SIG-M5 treated with dmso at 0.1 percent for 504 hours (cell line): Measurements from ENCODE around the gene DUSP9.

Experiments used
- DNase-seq: peaks from one replicate; lab custom pipeline; 2025; ENCODE audit not compliant: unreplicated experiment; lab: John Stamatoyannopoulos, UW

Gene DUSP9

GRCh38 chrX:153635788-153636668, 11.0 kb upstream of the DUSP9 start:
- peak; percentile 28 for DNase-seq

GRCh38 chrX:153636716-153637115, 10.3 kb upstream of the DUSP9 start:
- DNase-seq, result no peak

- DNase-seq, result no peak
These were observed 9.6 kb upstream of the DUSP9 start for GRCh38 chrX:153637121-153638040.

GRCh38 chrX:153638041-153638371, 9.0 kb upstream of the DUSP9 start:
- no peak for DNase-seq

- no peak for DNase-seq
These were observed 8.4 kb upstream of the DUSP9 start for GRCh38 chrX:153638436-153639176.

- no peak for DNase-seq
These were observed 7.6 kb upstream of the DUSP9 start for GRCh38 chrX:153639177-153640044.

GRCh38 chrX:153640045-153640686, 6.8 kb upstream of the DUSP9 start:
- DNase-seq, result no peak

- no peak for DNase-seq
These were observed 6.0 kb upstream of the DUSP9 start for GRCh38 chrX:153640736-153641575.

GRCh38 chrX:153641627-153642026, 5.4 kb upstream of the DUSP9 start:
- DNase-seq, result no peak

GRCh38 chrX:153642051-153642654, 4.8 kb upstream of the DUSP9 start:
- no peak for DNase-seq

- DNase-seq, result no peak
These were observed 4.2 kb upstream of the DUSP9 start for GRCh38 chrX:153642655-153643430.

- DNase-seq, result no peak
These were observed 3.3 kb upstream of the DUSP9 start for GRCh38 chrX:153643431-153644351.

GRCh38 chrX:153644356-153645125, 2.5 kb upstream of the DUSP9 start:
- no peak for DNase-seq

GRCh38 chrX:153645151-153645550, 1.9 kb upstream of the DUSP9 start:
- no peak for DNase-seq

GRCh38 chrX:153645921-153646488, 998 bp upstream of the DUSP9 start:
- no peak for DNase-seq
